Measurements from ENCODE around the gene ALPK1.
A peak's percentile ranks its signal among the peaks of the same experiment; 100 is the strongest.
"Not testable (repeated sequence)": the region's sequence is repeated elsewhere in the genome, so short reads cannot be mapped to it uniquely, and the experiment has no call there.

The ALPK1 gene

DNA sequence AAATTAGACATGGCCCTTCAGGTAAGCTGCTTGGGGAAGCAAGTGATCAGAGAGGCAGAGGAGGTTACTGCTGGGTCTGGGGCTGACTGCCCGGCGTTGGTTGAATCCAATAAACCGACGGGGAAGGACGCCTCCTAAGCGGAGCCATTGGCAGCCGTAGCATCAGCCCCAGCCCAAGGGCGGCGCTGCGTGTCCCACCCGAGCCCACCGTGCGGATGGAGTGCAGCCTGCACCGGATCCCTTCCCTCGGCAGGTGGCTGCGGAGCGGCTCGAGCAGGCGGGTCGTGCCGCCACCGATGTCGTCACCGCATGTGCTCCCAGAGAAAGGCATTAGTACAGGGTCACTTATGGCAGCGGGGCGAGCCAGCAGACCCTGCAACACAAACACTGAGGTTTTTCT lies 82.1 kb downstream of the ALPK1 start:
- no peak for DNase-seq (ENCODE audit: low read depth)

DNA sequence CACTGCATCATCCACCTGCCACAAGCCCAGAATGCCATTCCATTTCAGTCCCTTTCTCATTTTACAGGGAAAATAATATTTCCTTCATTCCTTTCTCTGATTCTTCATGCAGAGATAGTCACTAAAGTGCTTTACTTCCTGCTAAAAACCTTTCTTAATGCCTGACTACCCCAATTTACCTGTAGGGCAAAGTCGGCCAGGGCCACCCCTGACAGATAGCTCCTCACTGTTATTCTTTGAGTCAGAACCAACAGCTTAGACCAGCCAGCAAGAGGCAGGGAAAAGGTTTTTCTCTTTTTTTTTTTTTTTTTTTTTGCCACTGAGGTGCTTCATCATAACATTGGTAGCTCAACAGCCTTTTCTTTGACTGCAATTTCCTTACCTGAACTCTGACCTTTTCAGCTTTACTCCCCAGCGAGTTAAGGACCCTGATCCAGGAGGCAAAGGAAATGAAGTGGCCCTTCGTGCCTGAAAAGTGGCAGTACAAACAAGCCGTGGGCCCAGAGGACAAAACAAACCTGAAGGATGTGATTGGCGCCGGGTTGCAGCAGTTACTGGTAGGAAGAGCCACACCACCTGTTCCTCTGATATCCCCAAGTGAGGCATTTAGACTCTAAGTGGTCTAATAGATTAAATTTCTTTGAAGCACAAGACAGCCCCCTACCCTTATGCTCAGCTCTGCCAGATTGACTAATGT lies 85.0 kb downstream of the ALPK1 start:
- DNase-seq (ENCODE audit: low read depth), result no peak

DNA sequence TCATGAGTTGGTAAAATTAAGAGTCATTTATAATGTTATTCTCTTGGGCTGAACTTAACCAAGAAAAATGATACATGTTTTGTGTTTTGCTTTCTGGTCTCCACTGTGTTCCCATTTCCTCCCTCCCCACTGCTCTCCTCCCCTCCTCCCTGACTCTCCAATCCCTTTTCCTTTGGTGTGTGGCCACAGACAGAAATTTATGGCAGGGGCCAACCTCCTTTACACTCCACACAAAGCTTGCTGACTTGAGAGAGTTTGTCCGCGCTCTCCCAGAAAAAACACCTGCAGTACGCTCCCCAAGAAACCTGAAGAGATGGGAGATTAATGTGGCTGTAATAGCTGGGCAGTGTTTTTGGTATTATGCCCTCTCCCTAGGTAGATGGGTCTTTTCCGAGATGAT lies 88.9 kb downstream of the ALPK1 start:
- DNase-seq (ENCODE audit: low read depth), result no peak

DNA sequence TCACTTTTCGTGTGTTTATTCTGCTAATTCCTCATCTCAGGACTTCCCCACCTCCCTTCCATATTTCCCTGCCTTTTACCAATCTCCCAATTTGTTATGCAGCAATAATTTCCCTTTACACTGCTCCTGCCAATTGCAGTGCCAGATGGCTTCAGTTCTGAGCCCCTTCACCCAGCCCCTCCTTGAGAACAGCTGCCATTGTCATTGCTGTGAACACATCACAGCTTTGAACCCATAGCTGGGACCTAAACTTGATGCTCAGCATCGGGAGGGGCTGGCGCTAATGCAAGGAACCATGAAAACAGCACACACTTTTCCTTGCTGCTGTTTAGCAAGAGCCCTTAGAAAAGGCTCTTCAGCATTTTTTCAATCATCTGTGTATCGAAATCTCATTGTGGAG lies 104.9 kb downstream of the ALPK1 start:
- DNase-seq (ENCODE audit: low read depth), result no peak

DNA sequence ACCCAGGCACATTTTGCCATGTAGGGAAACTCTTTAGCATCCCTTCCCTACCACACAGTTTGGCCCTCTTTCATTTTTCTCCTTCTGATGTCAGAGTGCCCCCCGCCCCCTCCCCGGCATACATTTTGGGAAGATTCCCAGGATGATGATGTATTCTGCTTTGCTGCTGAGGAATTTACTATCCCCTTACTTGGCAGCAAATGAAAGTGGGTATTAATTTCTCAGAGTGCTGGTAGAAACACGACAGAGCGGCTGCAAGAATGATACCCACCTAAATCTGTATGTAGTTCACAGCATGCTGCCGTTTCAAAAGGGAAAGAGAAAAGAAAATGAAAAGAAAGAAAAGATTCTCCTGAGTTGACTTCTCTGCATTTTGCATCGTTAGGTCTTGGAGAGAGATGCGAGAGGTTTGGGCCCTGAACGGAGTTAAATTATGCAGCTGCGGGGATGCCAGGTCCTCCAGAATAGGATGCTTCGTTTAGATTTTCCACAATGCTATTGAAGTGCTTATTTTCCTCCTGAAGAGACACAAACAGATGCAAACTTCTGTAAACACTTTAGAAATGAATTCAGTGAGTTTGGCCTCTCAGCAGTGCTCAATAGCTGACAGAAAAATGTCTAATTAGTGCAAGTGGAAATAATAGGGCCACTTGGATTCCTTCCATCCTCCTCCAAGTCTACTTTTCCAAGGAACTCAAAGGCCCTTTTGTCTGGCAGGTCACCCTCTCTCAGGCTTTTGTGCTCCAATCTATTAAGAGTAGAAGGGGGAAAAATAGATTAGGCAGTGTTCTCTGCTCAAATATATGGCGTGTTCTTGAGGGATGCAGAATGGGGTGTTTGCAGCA lies 106.2 kb downstream of the ALPK1 start:
- no peak for DNase-seq (ENCODE audit: low read depth)

DNA sequence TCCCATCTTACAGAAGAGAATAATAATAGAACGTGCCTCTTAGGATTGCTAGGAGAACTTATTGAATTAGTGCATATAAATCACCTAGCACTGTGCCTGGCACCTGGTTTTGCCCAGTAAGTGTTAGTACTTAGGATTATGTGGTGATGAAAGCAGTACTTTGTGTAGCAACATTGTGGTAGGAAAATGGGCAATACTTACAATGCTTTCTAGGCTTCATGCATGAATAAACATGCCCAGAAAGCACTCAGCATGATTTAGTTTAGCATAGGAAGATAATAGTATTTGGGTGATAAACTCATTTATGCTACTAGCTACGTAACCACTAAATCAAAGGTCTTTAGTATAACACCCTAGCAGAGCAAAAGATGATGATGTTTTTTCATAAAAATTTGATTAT lies 113.2 kb downstream of the ALPK1 start:
- DNase-seq (ENCODE audit: low read depth), result no peak

DNA sequence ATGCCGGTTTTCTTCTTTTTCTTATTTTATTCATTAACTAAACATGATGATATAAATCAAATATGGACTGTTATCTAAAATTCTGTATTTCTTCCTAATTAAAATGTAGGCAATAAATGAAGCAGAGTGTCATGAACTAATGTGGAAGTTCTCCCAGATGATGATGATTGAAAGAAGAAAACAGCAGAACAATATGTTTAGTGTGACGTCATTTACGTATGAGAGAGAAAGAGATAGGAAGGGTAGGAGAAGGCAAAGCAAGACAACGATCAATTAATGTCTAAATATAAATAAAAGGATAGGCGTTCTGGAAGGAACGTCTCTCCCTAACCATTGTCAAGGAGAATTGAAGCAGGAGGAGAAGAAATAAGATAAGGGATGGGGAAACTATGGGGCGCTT lies 113.6 kb downstream of the ALPK1 start:
- no peak for DNase-seq (ENCODE audit: low read depth)

DNA sequence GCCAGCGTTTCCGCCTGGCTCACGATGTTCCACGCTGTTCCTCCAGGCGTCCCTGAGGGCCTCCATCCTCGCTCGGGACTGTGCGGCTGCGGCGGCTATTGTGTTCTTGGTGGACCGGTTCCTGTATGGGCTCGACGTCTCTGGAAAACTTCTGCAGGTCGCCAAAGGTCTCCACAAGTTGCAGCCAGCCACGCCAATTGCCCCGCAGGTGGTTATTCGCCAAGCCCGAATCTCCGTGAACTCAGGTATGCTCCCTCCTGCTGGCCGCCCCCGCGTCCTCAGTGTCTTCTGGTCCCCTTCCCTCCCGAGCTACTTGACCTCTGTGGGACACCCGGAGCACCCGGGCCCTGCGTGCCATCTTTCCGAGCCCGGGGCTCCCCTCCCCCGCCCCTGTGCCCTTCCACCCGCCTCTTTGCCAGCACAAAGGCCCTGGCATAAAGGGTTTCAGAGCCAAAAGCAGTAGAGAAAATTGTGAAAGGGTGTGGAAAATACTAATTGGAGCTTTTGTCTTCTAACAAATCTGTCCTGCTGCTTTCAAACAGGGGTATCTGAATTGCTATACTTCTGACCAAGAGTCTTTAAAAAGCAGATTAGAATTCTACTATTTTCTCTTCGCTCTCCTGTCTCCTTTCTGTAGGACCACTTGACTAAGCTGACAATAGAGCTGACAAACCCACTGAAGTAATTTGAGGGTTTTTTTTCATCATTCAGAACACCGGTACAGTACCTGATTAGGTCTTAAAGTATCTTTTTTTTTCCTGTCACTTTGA lies 114.8 kb downstream of the ALPK1 start:
- no peak for DNase-seq (ENCODE audit: low read depth)

DNA sequence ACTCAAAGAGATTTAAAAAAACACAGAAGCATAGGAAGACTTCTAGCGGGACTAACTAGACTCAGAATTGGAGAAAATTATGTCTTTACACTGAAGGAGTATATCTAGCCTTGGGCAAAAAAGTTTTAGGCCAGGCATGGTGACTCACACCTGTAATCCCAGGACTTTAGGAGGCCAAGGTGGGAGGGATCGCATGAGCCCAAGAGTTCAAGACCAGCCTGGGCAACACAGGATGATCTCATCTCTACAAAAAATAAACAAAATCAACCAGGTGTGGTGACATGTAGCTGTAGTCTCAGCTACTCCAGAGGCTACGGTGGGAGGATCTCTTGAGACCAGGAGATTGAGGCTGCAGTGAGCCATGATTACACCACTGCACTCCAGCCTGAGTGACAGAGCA lies 119.3 kb downstream of the ALPK1 start:
- no peak for DNase-seq (ENCODE audit: low read depth)

DNA sequence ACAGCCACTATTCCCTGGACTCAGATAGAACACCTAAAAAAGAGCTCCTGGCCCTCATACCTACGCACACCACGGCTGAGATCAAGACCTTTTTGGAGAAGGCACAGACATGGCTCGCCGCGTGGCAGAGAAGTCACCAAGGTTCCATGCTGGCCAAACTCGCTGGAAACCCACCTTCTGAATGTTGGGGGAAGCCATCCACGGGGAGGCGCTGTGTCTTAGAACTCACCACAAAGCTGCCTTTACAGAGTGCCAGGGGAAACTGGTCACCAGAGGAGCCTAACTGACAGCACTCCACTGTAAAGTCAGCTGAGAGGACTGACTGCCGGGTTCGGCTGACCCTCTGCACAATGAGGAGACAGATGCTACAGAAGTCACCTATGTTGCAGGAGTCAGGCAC lies 120.9 kb downstream of the ALPK1 start:
- DNase-seq (ENCODE audit: low read depth), result no peak

DNA sequence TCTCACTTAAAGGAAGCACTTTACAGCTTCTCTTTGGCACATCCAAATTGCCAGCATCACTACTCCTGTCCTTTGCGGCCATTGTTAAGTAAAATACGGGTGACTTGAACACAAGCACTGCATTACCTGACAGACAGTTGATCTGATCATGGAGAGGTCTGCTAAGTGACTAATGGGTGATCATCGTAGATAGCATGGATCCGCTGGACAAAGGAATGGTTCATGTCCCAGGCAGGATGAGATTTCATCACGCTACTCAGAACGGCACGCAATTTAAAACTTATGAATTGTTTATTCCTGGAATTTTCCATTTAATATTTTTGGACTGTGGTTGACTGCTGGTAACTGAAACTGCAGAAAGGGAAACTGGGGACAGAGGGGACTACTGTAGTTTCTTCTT lies 124.7 kb downstream of the ALPK1 start:
- DNase-seq (ENCODE audit: low read depth), result no peak

DNA sequence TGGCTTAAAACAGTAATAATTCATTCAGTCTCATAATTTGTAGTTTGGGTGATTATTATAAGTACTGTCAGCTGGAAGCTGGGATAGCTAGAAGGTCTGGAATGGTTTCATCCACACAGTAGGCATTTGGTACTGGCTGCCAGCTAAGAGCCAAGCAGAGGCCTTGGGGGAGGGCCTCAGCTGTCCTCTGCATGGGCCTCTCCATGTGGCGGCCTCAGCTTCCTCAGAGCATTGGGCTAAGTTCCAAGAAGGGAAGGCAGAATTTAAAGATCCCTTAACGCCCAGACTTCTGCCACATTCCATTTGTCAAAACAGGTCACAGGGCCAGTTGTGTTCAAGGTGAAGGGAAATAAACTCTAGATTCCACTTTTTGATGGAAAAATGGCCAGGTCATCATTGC lies 125.5 kb downstream of the ALPK1 start:
- no peak for DNase-seq (ENCODE audit: low read depth)

DNA sequence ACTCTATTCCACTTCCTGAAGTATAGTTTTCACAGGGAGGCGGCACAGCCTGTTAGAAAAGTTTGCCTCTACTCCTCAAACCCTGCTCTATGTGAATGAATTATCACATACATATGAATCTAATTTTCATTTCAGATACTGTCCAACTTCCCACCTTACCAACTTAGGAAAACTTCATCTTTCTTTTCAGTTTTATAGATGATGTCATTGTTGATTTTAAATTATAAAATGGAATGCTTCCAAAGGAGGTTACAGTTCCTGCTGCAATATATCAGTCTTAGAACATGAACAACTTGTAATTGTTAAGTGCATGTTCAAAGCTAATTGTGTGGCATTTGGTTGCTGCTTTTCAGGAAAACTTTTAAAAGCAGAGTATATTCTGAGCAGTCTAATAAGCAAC lies 126.4 kb downstream of the ALPK1 start:
- no peak for DNase-seq (ENCODE audit: low read depth)

DNA sequence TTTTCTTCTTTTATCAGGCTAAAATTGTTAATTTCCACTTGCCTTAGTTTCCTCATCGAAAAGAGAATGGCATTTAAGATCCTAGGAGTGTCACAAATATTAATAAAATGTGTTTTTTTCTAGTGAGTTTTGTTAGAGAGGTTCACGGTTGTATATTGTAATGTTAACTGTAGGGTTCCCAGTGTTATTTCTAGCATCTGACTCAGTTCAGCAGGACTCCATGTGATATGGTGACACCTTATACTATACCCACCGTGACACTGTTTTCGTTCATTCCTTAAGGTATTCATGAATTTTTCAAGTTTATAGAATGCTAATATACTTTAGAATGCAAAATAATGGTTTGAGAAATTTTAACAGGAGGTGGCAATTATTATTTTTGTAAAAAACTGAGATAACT lies 128.7 kb downstream of the ALPK1 start:
- DNase-seq (ENCODE audit: low read depth), result no peak

DNA sequence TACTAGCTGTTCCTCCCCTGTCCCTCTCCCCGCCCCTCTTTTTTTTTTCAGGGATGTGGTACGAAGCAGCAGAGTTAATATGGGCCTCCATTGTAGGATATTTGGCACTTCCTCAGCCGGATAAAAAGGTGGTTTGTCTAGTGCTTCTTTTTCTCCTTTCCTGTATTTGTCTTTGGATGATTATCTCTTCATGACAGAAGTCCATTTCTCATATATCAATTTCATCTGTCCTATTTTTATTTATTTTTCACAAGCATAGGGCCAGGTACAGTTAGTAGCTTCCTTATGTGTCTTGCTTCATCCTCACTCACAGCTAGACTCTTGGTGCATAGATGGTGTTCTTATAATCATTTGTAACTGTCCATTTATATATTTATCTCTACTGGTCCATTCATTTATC lies 129.2 kb downstream of the ALPK1 start:
- DNase-seq (ENCODE audit: low read depth), result no peak

DNA sequence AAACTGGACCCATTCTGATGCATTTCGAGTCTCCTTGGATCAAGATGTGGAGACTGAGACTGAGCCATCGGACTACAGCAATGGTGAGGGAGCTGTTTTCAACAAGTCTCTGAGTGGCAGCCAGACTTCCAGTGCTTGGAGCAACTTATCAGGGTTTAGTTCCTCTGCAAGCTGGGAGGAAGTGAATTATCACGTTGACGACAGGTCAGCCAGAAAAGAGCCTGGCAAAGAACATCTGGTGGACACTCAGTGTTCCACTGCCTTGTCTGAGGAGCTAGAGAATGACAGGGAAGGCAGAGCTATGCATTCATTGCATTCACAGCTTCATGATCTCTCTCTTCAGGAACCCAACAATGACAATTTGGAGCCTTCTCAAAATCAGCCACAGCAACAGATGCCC lies 134.0 kb downstream of the ALPK1 start:
- DNase-seq (ENCODE audit: low read depth), result no peak

DNA sequence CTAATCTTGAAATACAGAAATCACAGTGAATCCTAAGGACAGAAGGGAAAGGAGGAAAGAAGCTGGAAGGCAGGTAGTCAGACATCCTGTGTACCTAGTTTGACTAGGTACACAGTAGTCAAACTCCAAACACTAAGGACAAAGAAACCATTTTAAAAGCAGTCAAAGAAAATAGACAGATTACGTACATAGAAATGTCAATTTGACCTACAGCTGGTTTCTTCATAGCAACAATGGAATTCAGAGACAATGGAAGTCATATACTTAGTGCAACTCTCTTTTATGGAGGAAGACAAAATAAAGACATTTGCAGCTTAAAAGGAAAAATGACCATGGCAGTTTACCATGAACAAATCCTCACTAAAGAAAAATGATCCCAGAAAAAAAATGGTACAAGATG lies 139.8 kb downstream of the ALPK1 start:
- no peak for DNase-seq (ENCODE audit: low read depth)

DNA sequence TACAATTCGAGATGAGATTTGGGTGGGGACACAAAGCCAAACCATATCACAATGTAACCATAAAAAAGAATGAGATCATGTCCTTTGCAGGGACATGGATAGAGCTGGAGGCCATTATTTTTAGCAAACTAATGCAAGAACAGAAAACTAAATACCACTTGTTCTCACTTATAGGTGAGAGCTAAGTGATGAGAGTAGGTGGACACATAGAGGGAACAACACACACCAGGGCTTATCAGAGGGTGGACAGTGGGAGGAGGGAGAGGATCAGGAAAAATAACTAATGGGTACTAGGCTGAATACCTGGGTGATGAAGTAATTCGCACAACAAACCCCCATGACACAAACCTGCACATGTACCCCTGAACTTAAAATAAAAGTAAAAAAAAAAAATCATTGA lies 145.1 kb downstream of the ALPK1 start:
- DNase-seq (ENCODE audit: low read depth), result not testable (repeated sequence)

DNA sequence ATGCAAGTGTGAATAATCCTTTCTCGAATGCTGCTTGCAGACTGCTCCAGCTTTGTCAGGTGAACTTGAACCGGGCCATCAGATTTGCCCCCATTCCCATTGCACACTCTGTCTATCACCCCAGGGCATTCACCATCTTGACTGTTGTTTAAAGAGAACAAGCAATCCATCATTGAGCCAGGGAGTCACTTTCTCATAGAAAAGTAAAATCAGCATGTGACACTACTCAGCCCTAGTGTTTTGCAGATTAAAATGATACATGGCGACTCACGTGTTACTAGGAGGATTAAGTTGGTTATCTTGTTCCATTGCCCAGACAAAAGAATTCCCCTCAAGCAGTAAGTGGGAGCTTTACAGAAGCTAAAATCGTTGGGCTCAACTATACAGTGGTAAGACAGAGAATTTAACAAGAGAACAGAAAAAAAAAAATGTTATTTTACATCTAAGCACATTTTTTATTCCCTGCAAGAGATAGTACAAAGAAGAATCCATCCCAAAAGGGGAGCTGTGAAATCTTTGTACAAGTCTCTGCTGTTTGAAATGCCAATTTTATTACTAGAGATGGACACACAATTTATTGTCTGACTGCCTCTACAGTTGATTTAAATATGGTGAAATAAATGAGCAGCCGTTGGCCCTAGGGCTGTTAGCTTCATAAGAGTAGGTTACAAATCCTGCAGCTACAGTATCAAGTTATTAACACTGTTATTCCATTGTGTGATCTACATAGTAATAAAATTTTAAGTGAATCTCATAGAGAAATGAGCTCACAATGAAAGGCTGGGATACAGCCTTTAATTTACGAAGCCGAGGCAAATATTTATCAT lies 151.3 kb downstream of the ALPK1 start:
- peak; percentile 3 for DNase-seq (ENCODE audit: low read depth)

DNA sequence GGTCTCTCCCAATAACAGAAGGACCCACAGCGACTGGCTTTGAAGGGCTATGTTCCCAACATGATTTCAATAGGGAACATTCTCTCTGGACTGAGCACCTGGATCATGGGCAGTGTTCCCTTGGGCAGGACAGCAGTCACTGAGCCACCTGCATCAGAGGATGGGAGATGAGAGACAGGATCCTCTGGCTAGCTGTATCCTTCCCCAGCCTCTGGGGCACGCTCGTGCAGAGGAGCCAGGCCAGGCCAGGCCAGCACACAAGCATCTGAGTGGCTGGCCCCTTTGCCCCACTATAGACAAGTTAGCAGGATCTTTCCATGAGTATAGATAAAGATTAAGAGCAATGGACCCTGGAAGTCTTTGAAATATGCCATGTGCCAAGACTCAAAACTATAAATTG lies 152.5 kb downstream of the ALPK1 start:
- no peak for DNase-seq (ENCODE audit: low read depth)

DNA sequence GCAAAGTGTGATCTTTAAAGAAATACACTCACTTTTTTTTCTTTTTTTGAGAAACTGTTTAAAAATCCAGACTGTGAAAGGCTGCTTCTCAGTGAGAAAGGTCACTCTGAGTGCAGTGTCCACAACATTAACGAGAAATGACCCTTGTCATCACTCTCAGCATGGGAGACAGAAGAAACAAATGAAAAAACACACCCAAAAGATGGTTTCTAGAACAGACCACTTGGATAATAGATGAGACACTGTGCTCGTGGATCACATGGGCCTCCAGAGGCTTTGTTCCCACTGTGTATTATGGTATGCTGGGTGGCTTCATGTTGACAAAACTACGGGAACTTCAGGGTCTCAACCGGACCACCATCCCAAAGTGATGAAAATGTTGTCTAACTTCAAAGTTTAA lies 153.9 kb downstream of the ALPK1 start:
- DNase-seq (ENCODE audit: low read depth), result no peak

DNA sequence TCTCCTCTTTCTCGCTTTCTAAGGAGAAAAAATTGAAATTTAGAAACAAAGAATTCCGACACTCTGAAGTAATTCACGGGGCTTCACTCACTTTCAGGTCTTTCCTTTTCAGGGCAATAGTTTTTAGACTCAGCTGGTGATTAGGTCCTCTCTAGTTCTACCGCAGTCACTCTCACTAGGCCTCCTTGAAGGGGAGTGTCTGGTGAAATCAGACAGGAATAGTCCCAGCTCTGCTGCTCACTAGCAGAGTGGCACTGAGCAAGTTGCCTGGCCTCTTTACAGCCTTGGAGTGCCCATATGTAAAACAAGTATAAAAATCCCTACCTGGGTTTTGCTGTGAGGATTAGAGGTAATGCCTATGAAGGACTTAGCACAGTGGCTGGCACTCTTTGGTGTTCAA lies 154.7 kb downstream of the ALPK1 start:
- no peak for DNase-seq (ENCODE audit: low read depth)
